ENCODE measurements around the gene TRMT61A. TPM values are rescaled to one million over a fixed set of nuclear protein-coding genes. Genes with fewer than 3 reads are reported as not detected.

TRMT61A gene
- polyA plus RNA-seq, 1 experiment, result 11.7 TPM

DNA sequence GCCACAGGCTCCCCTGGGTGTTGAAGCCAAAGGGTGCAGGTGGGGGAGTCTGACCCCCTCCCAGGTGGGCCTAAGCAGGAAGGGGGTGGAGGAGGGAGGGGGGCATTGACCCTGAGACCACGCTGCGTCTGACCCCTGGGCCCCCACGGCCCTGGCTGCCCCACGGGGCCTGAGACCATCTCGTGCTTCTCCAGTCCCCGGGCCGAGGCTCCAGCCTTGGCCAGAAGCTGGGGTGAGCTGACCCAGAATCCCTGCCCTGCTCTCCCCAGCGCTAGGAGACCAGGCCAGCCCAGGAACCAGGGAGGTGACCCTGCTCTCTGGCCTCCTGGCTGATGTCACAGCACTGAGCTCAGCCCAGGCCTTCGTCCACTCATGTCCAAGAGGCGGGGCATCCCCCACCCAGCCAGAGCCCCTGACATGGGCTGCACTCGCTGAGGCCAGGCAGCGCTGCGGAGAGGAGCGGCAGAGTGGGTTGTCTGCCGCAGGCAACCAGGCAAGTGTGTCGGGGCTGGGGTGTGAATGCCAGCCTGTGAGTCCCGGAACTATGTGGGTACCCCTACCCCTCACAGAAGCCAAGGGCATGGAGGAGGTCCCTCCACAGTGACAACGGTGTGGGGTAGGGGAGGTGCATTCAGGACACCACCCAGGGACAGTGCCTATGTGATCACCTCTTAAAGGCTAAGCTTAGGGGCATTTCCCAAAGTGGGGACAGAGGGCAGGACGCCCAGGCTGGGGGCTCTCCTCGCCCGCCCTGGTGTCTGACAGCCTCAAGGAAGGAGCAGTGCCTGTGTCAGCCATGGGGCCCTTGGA, 6.3 kb downstream of the TRMT61A start:
- DNase-seq (ENCODE audit: low read depth), result no peak
- TF ChIP-seq, protein P1, sequence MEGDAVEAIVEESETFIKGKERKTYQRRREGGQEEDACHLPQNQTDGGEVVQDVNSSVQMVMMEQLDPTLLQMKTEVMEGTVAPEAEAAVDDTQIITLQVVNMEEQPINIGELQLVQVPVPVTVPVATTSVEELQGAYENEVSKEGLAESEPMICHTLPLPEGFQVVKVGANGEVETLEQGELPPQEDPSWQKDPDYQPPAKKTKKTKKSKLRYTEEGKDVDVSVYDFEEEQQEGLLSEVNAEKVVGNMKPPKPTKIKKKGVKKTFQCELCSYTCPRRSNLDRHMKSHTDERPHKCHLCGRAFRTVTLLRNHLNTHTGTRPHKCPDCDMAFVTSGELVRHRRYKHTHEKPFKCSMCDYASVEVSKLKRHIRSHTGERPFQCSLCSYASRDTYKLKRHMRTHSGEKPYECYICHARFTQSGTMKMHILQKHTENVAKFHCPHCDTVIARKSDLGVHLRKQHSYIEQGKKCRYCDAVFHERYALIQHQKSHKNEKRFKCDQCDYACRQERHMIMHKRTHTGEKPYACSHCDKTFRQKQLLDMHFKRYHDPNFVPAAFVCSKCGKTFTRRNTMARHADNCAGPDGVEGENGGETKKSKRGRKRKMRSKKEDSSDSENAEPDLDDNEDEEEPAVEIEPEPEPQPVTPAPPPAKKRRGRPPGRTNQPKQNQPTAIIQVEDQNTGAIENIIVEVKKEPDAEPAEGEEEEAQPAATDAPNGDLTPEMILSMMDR (IDR thresholded peaks at IDR 0.05; ENCODE audit: insufficient read depth, low read depth, low read length), result no peak
- peaks cover 5% of the 10 kb centered on the region for H3K36me3 ChIP-seq (ENCODE audit: control insufficient read depth, insufficient read depth, low read length)
- ChIA-PET CTCF (interaction anchor here (3.6 kb wide), 1 partner anchor 17 kb away, joined by 17 read pairs; no protein-coding TSS in a partner anchor), POLR2A (no interaction called here)
- no peaks in the 10 kb centered on the region for H3K27me3 ChIP-seq (ENCODE audit: control insufficient read depth, insufficient read depth, low read length)
- no peak overlapping the region for H3K4me3 ChIP-seq (ENCODE audit: low read depth, low read length)

DNA sequence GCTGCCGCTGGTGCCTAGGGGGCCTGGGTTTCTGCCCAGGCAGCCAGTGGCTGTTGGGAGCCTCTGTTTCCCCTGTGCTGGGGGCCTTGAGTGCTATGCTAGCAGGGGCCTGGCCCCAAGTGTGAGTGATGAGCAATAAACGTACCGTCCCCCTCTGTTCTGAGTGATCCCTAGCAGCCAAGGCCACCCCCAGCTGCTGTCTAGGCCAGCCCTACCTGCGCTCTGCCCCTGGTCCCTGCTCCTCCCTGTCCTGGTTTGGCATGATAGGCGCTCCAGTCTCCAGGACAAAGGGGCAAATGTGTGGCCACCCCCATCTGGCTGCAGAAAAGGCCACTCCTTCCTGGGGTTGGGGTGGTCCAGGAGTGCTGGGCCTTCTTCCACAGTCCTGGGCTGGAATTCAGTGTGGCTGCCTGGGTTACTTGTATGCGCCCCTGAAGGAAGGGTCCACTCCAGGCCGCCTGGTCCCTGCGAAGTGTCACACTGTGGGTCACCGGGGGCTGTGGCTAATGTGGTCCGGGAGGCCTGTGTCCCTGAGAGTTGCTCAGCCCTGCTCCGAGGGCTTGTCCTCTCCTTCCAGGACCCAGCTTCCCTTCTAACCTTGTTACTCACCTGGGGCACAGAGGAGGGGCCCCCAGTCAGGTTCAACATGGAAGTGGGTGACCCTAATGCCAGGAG, 7.0 kb downstream of the TRMT61A start:
- Histone ChIP-seq H3K4me3 (ENCODE audit: low read depth, low read length) (no peak overlapping the region), H3K27me3 (ENCODE audit: control insufficient read depth, insufficient read depth, low read length) (no peaks in the 10 kb centered on the region), H3K36me3 (ENCODE audit: control insufficient read depth, insufficient read depth, low read length) (peaks cover 5% of the 10 kb centered on the region)
- ChIA-PET CTCF (interaction anchor here (1.4 to 3.6 kb wide), 3 partner anchors 11 to 18 kb away, joined by 7 to 17 read pairs (median 7); no protein-coding TSS in a partner anchor), POLR2A (no interaction called here)
- no peak for DNase-seq (ENCODE audit: low read depth)
- TF ChIP-seq, protein P1 (IDR thresholded peaks at IDR 0.05; ENCODE audit: insufficient read depth, low read depth, low read length), result no peak

DNA sequence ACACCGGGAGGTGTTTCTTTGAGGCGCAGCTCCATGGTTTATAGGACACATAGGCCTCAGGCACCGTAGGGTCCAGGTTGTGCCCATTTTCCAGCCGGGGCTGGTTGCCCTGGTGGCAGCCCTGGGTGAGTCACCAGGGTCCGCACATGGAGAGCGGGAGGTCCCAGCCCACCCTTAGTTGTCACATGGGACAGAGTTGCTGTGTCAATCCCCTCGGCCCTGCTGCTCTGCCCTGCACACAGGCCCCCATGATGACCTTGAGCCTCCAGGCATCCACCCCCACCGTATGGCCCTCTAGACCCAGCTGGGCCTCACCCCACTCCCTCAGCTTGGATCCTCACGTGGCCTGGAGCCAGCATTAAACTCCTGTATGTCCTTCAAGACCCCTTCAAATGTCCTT, 7.7 kb downstream of the TRMT61A start:
- ChIA-PET POLR2A (no interaction called here), CTCF (interaction anchor here (1.4 to 1.8 kb wide), 2 partner anchors 10 to 19 kb away, joined by 7 read pairs; no protein-coding TSS in a partner anchor)
- Histone ChIP-seq H3K27me3 (ENCODE audit: control insufficient read depth, insufficient read depth, low read length) (no peaks in the 10 kb centered on the region), H3K36me3 (ENCODE audit: control insufficient read depth, insufficient read depth, low read length) (peaks cover 4% of the 10 kb centered on the region), H3K4me3 (ENCODE audit: low read depth, low read length) (no peak overlapping the region)
- TF ChIP-seq, protein P1 (IDR thresholded peaks at IDR 0.05; ENCODE audit: insufficient read depth, low read depth, low read length), result no peak
- no peak for DNase-seq (ENCODE audit: low read depth)

DNA sequence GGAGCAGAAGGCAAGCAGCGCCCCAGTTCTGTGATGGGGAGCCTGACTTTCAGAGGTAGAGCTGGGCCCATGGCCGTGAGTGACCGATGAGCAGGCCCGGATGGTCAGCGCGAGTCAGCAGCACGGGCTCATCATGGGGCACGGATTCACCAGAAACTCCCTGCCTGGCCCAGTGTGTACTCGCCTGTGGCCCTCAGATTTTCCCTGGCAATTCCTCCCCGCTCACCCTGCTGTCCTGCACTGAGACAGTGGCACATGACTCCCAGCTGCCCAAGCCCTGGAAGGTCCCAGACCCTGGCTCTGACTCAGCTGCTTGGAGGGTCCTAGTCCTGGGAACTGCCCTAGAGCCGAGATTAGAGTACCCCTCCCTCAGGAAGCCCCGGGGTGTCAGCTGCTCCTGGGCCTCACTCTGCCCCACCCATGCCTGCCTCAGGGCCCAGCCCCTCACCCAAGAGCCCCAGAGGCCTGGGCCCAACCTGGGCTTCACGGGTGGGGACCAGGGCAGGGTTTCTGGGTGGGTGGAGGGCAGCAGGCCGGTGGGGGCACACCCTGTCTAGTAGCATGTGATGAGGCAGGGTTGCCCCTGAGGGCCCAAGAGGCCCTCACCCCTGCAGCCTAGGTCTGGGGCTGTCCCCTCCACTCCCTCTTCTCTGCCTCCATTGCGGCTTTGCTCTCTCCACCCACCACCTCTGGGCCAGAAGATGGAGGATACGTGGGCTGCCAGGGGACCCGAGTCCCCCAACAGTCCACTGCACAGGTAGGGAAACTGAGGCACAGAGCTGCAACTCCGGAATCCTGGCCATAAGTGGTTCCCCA, 8.4 kb downstream of the TRMT61A start:
- POLR2A ChIA-PET, result no interaction called here
- DNase-seq (ENCODE audit: low read depth), result no peak
- TF ChIP-seq, protein P1 (IDR thresholded peaks at IDR 0.05; ENCODE audit: insufficient read depth, low read depth, low read length), result no peak
- H3K27me3 ChIP-seq (ENCODE audit: control insufficient read depth, insufficient read depth, low read length), result no peaks in the 10 kb centered on the region
- CTCF ChIA-PET, result interaction anchor here (1.4 to 1.8 kb wide), 2 partner anchors 9 to 19 kb away, joined by 7 read pairs; no protein-coding TSS in a partner anchor
- peaks cover 4% of the 10 kb centered on the region for H3K36me3 ChIP-seq (ENCODE audit: control insufficient read depth, insufficient read depth, low read length)
- no peak overlapping the region for H3K4me3 ChIP-seq (ENCODE audit: low read depth, low read length)

Measured in BJ (cell line).